ENCODE measurements around the gene DDC. TPM values are rescaled to one million over a fixed set of nuclear protein-coding genes. Genes with fewer than 3 reads are reported as not detected.

The DDC gene
- total and polyA plus RNA-seq, 2 donors (not counting 3 experiments of a cell fraction or from before 2014, with no cell fraction given) = not detected

GRCh38 chr7:50556247-50556991 is 8.8 kb downstream of the DDC start:
- no peak for DNase-seq (ENCODE audit: low read depth, low spot score)
- no peaks in the 10 kb centered on the region for H3K9me3 ChIP-seq (replicated peaks; ENCODE audit: control insufficient read depth, insufficient read depth, low read length)
- TF ChIP-seq GATA2 (IDR thresholded peaks at IDR 0.05; ENCODE audit: insufficient read depth, insufficient read length, low read depth, low read length) = no peak
- TF ChIP-seq MYC (IDR thresholded peaks at IDR 0.05; ENCODE audit: low read depth, low read length) = no peak
- no peak for TF ChIP-seq POLR2A (IDR thresholded peaks at IDR 0.05; ENCODE audit: low read depth, low read length)
- TF ChIP-seq MAX (IDR thresholded peaks at IDR 0.05; ENCODE audit: insufficient read depth, insufficient read length) = no peak
- TF ChIP-seq FOS (IDR thresholded peaks at IDR 0.05; ENCODE audit: borderline replicate concordance, insufficient read depth, low read length) = no peak
- no peak for TF ChIP-seq POLR2AphosphoS5 (IDR thresholded peaks at IDR 0.05; ENCODE audit: insufficient read depth, low read depth, low read length)
- TF ChIP-seq EZH2 (IDR thresholded peaks at IDR 0.05; ENCODE audit: borderline replicate concordance, low read depth, low read length, severe bottlenecking) = no peak
- TF ChIP-seq JUN (IDR thresholded peaks at IDR 0.05; ENCODE audit: borderline replicate concordance, insufficient read depth, insufficient read length, low read depth) = no peak
- TF ChIP-seq CTCF (IDR thresholded peaks at IDR 0.05; ENCODE audit: extremely low read depth in 1 of 2, insufficient read depth in 1 of 2, low read depth in 1 of 2, low read length in 2 of 2) = no peak
- no peak overlapping the region for H3K4me3 ChIP-seq (replicated peaks in 1 of 3; ENCODE audit: insufficient read depth in 1 of 3, low read depth in 1 of 3, low read length in 3 of 3)
- dilution Hi-C loops (cut with MboI; ENCODE audit: extremely low pct_ligation_motif_present, low sequenced_read_pairs) (no loop called here), intact Hi-C loops (cut with micrococcal nuclease) (no loop called here)
- BruUV-seq (replicated peaks) = no TSS peak
- no peaks in the 10 kb centered on the region for H4K20me1 ChIP-seq (replicated peaks; ENCODE audit: control insufficient read depth, extremely low read depth, insufficient read depth, low read length)
- H3K27ac ChIP-seq (ENCODE audit: insufficient read depth, low read depth, low read length) = no peak overlapping the region
- H3K9me1 ChIP-seq (replicated peaks; ENCODE audit: control insufficient read depth, extremely low read depth, insufficient read depth, low read length) = no peaks in the 10 kb centered on the region
- no peak for FAIRE-seq
- H3K9ac ChIP-seq (replicated peaks; ENCODE audit: extremely low read depth, insufficient read depth, low read length) = no peak overlapping the region
- POLR2A ChIA-PET = no interaction called here
- no peaks in the 10 kb centered on the region for H3K79me2 ChIP-seq (ENCODE audit: control insufficient read depth, insufficient read depth, low read length)
- no peaks in the 10 kb centered on the region for H3K36me3 ChIP-seq (ENCODE audit: control insufficient read depth in 2 of 2, extremely low read depth in 1 of 2, insufficient read depth in 2 of 2, low read length in 2 of 2)
- peaks cover 6 to 7% of the 10 kb centered on the region in 2 experiments for H3K27me3 ChIP-seq (ENCODE audit: control insufficient read depth in 2 of 2, insufficient read depth in 2 of 2, low read length in 2 of 2)
- H2AFZ ChIP-seq (ENCODE audit: low read depth, low read length) = no peak overlapping the region
- H3K4me2 ChIP-seq (ENCODE audit: insufficient read depth, low read length) = no peak overlapping the region
- CTCF ChIA-PET = interaction anchor here (0.8 to 1.1 kb wide), 3 partner anchors 18 to 585 kb away, joined by 3 to 5 read pairs (median 3); no protein-coding TSS in a partner anchor
- no peaks in the 10 kb centered on the region for H3K4me1 ChIP-seq (ENCODE audit: control insufficient read depth, extremely low read depth, insufficient read depth, low read length)
